Activated CD4-positive, alpha-beta T cell treated with anti-CD3 and anti-CD28 coated beads for 48 hours (primary cell): ENCODE data around the gene ZPR1.
"Not testable (repeated sequence)": the region's sequence is repeated elsewhere in the genome, so short reads cannot be mapped to it uniquely, and the experiment has no call there.

Source experiments
- DNase-seq: peaks from one replicate; pipeline ENCODE4 v3.0.0-alpha.2; 2020

The ZPR1 gene

GRCh38 chr11:116792144-116792868 is 4.5 kb upstream of the ZPR1 start:
- no peak for DNase-seq

- no peak for DNase-seq
Measured at GRCh38 chr11:116791813-116792143, 4.0 kb upstream of the ZPR1 start, which contains the start of gene APOA5. APOA5 (minus strand) TSS chr11:116791879; CDS start chr11:116791860, 19 bp downstream.

- peak; percentile 86 for DNase-seq
Measured at GRCh38 chr11:116791002-116791812, 3.4 kb upstream of the ZPR1 start.

GRCh38 chr11:116790167-116791001 is 2.6 kb upstream of the ZPR1 start:
- DNase-seq: no peak

- no peak for DNase-seq
Measured at GRCh38 chr11:116788975-116789374, 1.2 kb upstream of the ZPR1 start.

GRCh38 chr11:116788534-116788933 is 711 bp upstream of the ZPR1 start:
- DNase-seq: no peak

GRCh38 chr11:116787436-116787785 is 412 bp downstream of the ZPR1 start:
- DNase-seq: no peak

- no peak for DNase-seq
Measured at GRCh38 chr11:116786966-116787365, 857 bp downstream of the ZPR1 start.

GRCh38 chr11:116786326-116786725 is 1.5 kb downstream of the ZPR1 start:
- DNase-seq: no peak

- DNase-seq: peak; percentile 28
Measured at GRCh38 chr11:116782728-116783127, 5.1 kb downstream of the ZPR1 start.

- DNase-seq: no peak
Measured at GRCh38 chr11:116778556-116778955, 9.3 kb downstream of the ZPR1 start.

GRCh38 chr11:116777056-116777455 is 10.8 kb downstream of the ZPR1 start:
- no peak for DNase-seq

- peak; percentile 46 for DNase-seq
Measured at GRCh38 chr11:116776522-116776984, 11.3 kb downstream of the ZPR1 start.

- peak; percentile 24 for DNase-seq
Measured at GRCh38 chr11:116775975-116776374, 11.8 kb downstream of the ZPR1 start.

- no peak for DNase-seq
Measured at GRCh38 chr11:116774661-116775060, 13.2 kb downstream of the ZPR1 start.

- DNase-seq: no peak
Measured at GRCh38 chr11:116773203-116774097, 14.4 kb downstream of the ZPR1 start.

- peak; percentile 96 for DNase-seq
Measured at GRCh38 chr11:116772443-116773202, 15.2 kb downstream of the ZPR1 start, which contains the start of gene BUD13. BUD13 (minus strand) TSS chr11:116772987; CDS start chr11:116772964, 23 bp downstream.

- DNase-seq: no peak
Measured at GRCh38 chr11:116771935-116772334, 15.9 kb downstream of the ZPR1 start.

GRCh38 chr11:116762132-116762531 is 25.7 kb downstream of the ZPR1 start:
- DNase-seq: no peak

- DNase-seq: not testable (repeated sequence)
Measured at GRCh38 chr11:116756044-116756443, 31.8 kb downstream of the ZPR1 start.

- no peak for DNase-seq
Measured at GRCh38 chr11:116750070-116750718, 37.6 kb downstream of the ZPR1 start.
